ENCODE measurements around the gene ARFGAP1.

- TF ChIP-seq, protein P1, sequence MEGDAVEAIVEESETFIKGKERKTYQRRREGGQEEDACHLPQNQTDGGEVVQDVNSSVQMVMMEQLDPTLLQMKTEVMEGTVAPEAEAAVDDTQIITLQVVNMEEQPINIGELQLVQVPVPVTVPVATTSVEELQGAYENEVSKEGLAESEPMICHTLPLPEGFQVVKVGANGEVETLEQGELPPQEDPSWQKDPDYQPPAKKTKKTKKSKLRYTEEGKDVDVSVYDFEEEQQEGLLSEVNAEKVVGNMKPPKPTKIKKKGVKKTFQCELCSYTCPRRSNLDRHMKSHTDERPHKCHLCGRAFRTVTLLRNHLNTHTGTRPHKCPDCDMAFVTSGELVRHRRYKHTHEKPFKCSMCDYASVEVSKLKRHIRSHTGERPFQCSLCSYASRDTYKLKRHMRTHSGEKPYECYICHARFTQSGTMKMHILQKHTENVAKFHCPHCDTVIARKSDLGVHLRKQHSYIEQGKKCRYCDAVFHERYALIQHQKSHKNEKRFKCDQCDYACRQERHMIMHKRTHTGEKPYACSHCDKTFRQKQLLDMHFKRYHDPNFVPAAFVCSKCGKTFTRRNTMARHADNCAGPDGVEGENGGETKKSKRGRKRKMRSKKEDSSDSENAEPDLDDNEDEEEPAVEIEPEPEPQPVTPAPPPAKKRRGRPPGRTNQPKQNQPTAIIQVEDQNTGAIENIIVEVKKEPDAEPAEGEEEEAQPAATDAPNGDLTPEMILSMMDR (IDR thresholded peaks at IDR 0.05; ENCODE audit: insufficient read depth, low read depth, low read length), result no peak
- no peak for TF ChIP-seq EZH2 (IDR thresholded peaks at IDR 0.05; ENCODE audit: insufficient read depth, low read length)
Observed at GRCh38 chr20:63272105-63273058, at the start of gene ARFGAP1.
